Measurements from ENCODE around the gene MPL. TPM values are rescaled to one million over a fixed set of nuclear protein-coding genes. Genes with fewer than 3 reads are reported as not detected.
A peak's percentile ranks its signal among the peaks of the same experiment; 100 is the strongest.

MPL gene
- total and polyA plus RNA-seq, 11 donors = 0.11 to 0.98 (median 0.48) TPM; not detected in 1

DNA sequence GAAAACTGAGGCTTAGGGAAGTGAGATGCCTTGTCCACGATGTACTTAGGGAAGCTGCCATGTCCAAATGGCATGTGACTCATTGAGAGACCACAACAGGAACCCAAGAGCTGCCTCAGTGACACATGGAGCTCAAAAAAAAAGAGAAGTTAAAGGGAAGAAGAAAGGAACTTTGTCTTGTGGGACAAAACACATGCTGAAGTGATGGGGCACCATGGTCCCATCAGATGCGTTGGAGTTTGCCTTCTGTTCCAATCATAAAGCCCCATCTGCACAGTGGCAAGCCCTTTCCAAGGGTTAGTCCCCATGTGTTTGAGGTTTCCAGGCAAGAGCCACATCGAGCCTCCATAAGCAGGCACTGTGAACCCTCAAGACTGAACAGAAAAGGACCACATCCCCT, 44.0 kb downstream of the MPL start:
- H3K27me3 ChIP-seq = no peaks in the 10 kb centered on the region
- peak overlapping the region in 7 of 12 donors; percentile 11 to 65 (median 33) for H3K27ac ChIP-seq
- WGBS, 4 donors = 63 to 72% (median 66%) methylated on average over 3 of the region's 3 CpGs
- H3K9me3 ChIP-seq = no peaks in the 10 kb centered on the region
- peaks cover 0 to 83% (median 63%) of the 10 kb centered on the region in 9 donors for H3K36me3 ChIP-seq
- peaks cover 0 to 24% (median 15%) of the 10 kb centered on the region in 12 donors for H3K4me1 ChIP-seq
- H3K4me3 ChIP-seq = no peak overlapping the region
- TF ChIP-seq POLR2A (IDR thresholded peaks at IDR 0.05) = no peak
- TF ChIP-seq, protein P1, sequence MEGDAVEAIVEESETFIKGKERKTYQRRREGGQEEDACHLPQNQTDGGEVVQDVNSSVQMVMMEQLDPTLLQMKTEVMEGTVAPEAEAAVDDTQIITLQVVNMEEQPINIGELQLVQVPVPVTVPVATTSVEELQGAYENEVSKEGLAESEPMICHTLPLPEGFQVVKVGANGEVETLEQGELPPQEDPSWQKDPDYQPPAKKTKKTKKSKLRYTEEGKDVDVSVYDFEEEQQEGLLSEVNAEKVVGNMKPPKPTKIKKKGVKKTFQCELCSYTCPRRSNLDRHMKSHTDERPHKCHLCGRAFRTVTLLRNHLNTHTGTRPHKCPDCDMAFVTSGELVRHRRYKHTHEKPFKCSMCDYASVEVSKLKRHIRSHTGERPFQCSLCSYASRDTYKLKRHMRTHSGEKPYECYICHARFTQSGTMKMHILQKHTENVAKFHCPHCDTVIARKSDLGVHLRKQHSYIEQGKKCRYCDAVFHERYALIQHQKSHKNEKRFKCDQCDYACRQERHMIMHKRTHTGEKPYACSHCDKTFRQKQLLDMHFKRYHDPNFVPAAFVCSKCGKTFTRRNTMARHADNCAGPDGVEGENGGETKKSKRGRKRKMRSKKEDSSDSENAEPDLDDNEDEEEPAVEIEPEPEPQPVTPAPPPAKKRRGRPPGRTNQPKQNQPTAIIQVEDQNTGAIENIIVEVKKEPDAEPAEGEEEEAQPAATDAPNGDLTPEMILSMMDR (IDR thresholded peaks at IDR 0.05) = no peak
- DNase-seq = no peak
- intact Hi-C loops (cut with DNase I) = loop anchor here in 6 of 10 donors (2.0 to 10.0 kb wide), 5 partner anchors 143 to 457 kb away; no protein-coding TSS in a partner anchor
- peak in 3 of 4 donors; percentile 23 to 47 (median 45) for ATAC-seq

DNA sequence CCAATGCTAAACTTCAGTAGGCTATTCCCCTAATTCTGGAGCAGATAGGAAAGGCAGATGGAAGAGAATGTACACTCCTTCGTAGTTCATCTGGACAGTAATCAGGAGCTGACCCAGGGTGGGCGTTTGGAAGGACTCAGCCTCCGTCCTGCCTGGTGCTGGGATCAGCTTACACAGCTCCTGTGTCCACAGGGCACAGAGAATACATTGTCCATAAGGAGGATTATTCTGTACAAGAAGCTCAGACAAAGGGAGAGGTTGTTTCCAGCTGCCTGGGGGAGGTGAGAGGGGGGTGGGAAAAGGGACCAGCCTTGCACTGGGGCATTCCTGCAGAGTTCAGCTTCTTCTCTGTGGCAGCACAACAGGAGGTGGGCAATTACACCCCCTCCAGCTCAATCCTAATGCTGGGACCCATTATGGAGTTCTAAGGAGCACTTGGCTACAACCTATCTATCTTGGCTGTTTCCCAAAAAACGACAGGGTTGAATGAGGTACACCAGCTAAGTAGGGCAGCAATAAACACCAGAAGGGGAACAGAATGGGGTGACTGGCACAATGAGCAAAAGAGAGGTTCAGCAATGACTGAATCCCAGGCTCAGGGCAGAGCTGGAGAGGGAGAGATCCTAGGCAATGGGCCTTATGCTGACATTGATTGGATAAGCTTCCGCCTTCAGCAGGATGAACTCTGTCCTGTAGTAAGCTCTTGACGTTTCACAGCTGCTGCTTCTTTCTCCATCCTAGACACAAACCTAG, 44.6 kb downstream of the MPL start:
- no peaks in the 10 kb centered on the region for H3K27me3 ChIP-seq
- H3K27ac ChIP-seq = peak overlapping the region in 9 of 12 donors; percentile 3 to 65 (median 33)
- intact Hi-C loops (cut with DNase I) = loop anchor here in 6 of 10 donors (2.0 to 10.0 kb wide), 5 partner anchors 143 to 457 kb away; no protein-coding TSS in a partner anchor
- peaks cover 0 to 89% (median 67%) of the 10 kb centered on the region in 9 donors for H3K36me3 ChIP-seq
- DNase-seq (no peak), ATAC-seq (peak; percentile 61 to 80 (median 76))
- H3K4me1 ChIP-seq = peaks cover 0 to 24% (median 15%) of the 10 kb centered on the region in 12 donors
- no peaks in the 10 kb centered on the region for H3K9me3 ChIP-seq
- H3K4me3 ChIP-seq = no peak overlapping the region
- WGBS, 4 donors = 28 to 48% (median 37%) methylated on average over 6 of the region's 6 CpGs
- TF ChIP-seq POLR2A (IDR thresholded peaks at IDR 0.05) = no peak
- TF ChIP-seq, protein P1 (IDR thresholded peaks at IDR 0.05) = no peak

DNA sequence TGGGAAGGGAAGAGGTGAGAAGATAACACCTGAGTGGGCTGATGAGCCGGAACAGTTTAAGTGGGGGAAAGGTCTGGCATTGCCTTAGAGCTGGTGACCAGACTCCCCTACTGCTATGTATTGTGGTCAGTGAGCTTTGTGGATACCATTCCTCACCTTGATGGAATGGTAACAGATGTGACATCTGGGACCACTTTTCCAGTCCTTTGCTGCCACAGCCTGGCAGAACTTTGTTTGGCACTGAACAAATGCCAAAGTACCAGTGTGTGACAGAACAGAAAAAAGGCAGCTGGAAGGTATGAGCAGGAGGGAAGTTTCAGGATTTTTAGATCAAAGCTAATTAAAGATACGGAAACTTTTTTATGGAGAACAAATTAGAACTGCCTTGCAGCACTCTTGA, 45.8 kb downstream of the MPL start:
- Histone ChIP-seq H3K4me1 (peaks cover 2 to 36% (median 25%) of the 10 kb centered on the region in 12 donors), H3K27ac (peak overlapping the region in 2 of 12 donors; percentile 18 to 44), H3K27me3 (no peaks in the 10 kb centered on the region), H3K4me3 (no peak overlapping the region), H3K9me3 (no peaks in the 10 kb centered on the region), H3K36me3 (peaks cover 0 to 90% (median 72%) of the 10 kb centered on the region in 9 donors)
- WGBS, 4 donors = 65 to 80% (median 76%) methylated on average over 2 of the region's 2 CpGs
- no peak for DNase-seq
- intact Hi-C loops (cut with DNase I) = loop anchor here in 6 of 10 donors (2.0 to 10.0 kb wide), 5 partner anchors 145 to 459 kb away; no protein-coding TSS in a partner anchor
- ATAC-seq = peak in 3 of 4 donors; percentile 30 to 70 (median 53)
- no peak for TF ChIP-seq POLR2A (IDR thresholded peaks at IDR 0.05)
- TF ChIP-seq, protein P1 (IDR thresholded peaks at IDR 0.05) = peak in 8 of 12 donors; percentile 24 to 50 (median 38)

DNA sequence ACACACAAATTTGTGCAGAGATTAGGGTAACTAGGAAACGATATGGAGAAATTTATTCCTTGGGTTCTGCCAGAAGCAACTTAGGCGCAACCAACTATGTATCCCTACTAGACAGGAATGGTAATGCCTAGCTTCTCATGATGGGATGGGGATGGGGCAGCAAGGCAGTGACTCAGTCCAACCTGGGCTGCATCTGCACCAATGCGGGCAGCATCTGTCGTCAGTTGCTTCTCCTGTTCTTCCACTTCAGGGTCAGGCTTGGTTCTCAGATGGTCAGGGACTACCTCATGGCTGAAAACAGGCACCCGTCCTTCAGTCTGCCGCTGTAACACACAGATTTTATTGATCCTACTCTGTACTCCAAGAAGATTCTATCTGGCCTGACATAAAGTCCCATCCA, 49.1 kb downstream of the MPL start:
- intact Hi-C loops (cut with DNase I) = loop anchor here in 5 of 10 donors (10.0 kb wide), 2 partner anchors 152 to 462 kb away; no protein-coding TSS in a partner anchor
- peaks cover 0 to 62% (median 57%) of the 10 kb centered on the region in 9 donors for H3K36me3 ChIP-seq
- no peaks in the 10 kb centered on the region for H3K27me3 ChIP-seq
- 91 to 95% (median 94%) methylated on average over 6 of the region's 6 CpGs for WGBS, 4 donors
- peaks cover 16 to 46% (median 38%) of the 10 kb centered on the region in 12 donors for H3K4me1 ChIP-seq
- H3K27ac ChIP-seq = no peak overlapping the region
- H3K9me3 ChIP-seq = no peaks in the 10 kb centered on the region
- TF ChIP-seq, protein P1 (IDR thresholded peaks at IDR 0.05) = no peak
- TF ChIP-seq POLR2A (IDR thresholded peaks at IDR 0.05) = no peak
- ATAC-seq = no peak
- H3K4me3 ChIP-seq = no peak overlapping the region
- DNase-seq = no peak
